ENCODE measurements around the gene MGRN1. TPM values are rescaled to one million over a fixed set of nuclear protein-coding genes. Genes with fewer than 3 reads are reported as not detected.

MGRN1 gene
- total RNA-seq, 6 experiments from 2014 or later = 65.8 to 81.6 (median 69.1) TPM

DNA sequence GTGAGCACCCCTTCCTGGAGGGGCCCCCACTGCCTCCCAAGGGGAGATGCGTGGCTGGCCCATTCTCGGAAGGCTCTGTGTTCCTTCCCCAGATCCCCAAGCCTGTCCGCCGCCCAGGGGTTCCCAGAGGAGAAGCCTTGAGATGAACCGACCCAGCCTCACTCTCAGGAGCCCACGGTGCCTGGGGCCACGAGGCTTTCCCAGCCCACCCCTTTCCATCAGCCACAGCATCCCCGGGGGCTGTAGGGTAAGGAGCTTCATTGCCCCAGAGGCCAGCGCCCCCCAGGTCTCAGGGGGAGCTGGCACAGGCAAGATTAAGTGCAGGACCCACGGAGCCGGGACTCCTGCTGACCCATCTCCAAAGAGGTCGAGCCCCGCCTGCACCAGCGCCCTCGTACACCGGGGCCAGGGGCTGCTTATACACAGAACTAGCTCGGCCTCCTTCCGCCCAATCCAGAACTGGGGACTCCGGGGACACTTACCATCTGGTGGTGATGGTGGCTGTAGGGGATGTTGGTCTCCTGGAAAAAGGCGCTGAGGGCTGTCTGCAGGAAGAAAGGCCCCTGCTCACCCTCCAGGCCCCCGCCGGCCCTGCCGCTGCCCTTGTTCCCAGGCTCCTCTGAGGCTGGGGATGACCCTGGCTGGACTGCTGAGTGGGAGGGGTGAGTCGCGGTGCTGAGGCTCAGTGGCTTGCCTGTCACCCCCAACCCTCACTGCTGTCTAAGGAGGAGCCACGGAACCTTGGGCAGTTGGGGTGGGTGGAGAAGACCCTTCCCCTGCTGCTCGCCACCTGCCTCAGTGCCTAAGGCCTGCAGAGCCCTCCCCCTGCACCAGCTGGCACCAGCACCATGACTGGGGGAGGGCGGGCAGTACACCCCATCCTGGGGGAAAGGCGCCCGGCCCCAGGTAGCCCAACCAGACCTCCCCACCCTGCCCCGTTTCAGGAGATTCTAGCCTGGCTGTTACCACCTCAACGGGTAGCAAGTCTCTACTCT lies 14.3 kb upstream of the MGRN1 start:
- TF ChIP-seq, protein P1, sequence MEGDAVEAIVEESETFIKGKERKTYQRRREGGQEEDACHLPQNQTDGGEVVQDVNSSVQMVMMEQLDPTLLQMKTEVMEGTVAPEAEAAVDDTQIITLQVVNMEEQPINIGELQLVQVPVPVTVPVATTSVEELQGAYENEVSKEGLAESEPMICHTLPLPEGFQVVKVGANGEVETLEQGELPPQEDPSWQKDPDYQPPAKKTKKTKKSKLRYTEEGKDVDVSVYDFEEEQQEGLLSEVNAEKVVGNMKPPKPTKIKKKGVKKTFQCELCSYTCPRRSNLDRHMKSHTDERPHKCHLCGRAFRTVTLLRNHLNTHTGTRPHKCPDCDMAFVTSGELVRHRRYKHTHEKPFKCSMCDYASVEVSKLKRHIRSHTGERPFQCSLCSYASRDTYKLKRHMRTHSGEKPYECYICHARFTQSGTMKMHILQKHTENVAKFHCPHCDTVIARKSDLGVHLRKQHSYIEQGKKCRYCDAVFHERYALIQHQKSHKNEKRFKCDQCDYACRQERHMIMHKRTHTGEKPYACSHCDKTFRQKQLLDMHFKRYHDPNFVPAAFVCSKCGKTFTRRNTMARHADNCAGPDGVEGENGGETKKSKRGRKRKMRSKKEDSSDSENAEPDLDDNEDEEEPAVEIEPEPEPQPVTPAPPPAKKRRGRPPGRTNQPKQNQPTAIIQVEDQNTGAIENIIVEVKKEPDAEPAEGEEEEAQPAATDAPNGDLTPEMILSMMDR (IDR thresholded peaks at IDR 0.05) = no peak
- no peak for DNase-seq

DNA sequence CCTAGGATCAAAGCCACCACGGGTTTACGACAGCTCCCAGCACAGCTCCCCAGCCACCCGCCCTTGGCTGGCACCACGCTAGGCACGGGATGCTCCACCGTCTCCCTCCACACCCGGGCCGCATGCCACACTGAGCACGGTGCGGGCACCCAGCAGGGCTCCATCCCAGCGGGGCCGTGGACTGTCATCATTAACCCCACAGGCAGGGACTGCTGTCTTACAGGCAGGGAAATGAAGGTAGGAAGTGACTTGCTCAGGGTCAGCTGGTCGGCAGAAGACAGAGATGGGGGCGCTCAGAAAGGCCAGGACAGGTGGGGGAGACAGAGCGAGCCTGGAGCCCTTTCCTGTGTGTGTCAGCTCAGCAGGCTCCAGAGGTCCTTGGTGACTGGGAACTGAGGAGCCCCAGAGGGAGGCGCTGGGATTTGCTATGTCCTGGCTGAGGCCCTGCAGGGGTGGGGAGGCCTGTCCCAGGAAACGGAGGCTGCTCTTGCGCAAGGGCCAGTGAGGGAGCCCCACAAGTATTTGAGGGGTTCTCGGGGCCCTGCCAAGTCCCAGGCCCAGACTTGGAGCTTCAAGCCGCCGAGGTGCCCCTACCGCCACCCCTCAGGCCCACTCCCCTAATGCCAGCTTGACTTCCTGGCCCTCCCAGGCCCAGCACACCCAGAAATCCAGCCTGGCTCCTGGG lies 13.1 kb upstream of the MGRN1 start:
- Mint-ChIP-seq H3K36me3 (ENCODE audit: low read depth) (no peaks in the 10 kb centered on the region), H3K4me3 (no peak overlapping the region), H3K27ac (peak overlapping the region; percentile 38; the same call in 1 of the 2 replicates)

More for the DNA sequence above, 14.3 kb upstream of the MGRN1 start:
- Mint-ChIP-seq H3K36me3 (ENCODE audit: low read depth) (no peaks in the 10 kb centered on the region), H3K27me3 (ENCODE audit: insufficient read depth) (peaks cover 1% of the 10 kb centered on the region; the same call in 1 of the 2 replicates), H3K27ac (no peak overlapping the region), H3K4me3 (no peak overlapping the region), H3K4me1 (ENCODE audit: low read depth) (peaks cover 17% of the 10 kb centered on the region), H3K9me3 (no peaks in the 10 kb centered on the region)

DNA sequence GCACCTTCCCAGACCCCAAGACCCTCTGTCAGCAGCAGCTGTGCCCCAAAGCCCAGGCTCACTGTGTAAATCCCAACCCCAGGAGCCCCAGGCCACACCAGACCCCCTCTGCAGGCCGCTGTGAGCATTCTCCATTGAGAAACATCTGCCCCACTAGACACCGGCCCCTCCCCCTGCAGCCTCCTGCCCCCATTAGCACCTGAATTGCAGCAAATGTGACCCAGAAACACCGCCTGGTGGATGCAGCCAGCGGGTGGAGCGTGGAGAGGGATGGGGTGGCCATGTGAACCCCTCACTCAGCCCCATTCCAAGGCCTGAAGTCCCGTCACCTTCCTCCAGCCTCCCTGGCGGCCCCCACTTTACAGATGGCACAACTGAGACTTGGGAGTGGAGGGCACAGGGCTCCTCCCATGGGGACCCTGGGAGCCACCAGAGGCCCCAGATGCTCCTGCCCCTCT lies 12.1 kb upstream of the MGRN1 start:
- DNase-seq = no peak
- H3K27me3 Mint-ChIP-seq (ENCODE audit: insufficient read depth) = no peaks in the 10 kb centered on the region
- TF ChIP-seq, protein P1 (IDR thresholded peaks at IDR 0.05) = no peak
- H3K36me3 Mint-ChIP-seq (ENCODE audit: low read depth) = no peaks in the 10 kb centered on the region
- no peaks in the 10 kb centered on the region for H3K9me3 Mint-ChIP-seq
- peak overlapping the region; percentile 87 for H3K4me3 Mint-ChIP-seq
- no peak overlapping the region for H3K27ac Mint-ChIP-seq
- H3K4me1 Mint-ChIP-seq (ENCODE audit: low read depth) = peaks cover 28% of the 10 kb centered on the region

More for the DNA sequence above, 13.1 kb upstream of the MGRN1 start:
- Mint-ChIP-seq H3K27me3 (ENCODE audit: insufficient read depth) (peaks cover 1% of the 10 kb centered on the region; the same call in 1 of the 2 replicates), H3K9me3 (no peaks in the 10 kb centered on the region), H3K4me1 (ENCODE audit: low read depth) (peaks cover 25% of the 10 kb centered on the region)
- DNase-seq = no peak
- TF ChIP-seq, protein P1 (IDR thresholded peaks at IDR 0.05) = no peak

DNA sequence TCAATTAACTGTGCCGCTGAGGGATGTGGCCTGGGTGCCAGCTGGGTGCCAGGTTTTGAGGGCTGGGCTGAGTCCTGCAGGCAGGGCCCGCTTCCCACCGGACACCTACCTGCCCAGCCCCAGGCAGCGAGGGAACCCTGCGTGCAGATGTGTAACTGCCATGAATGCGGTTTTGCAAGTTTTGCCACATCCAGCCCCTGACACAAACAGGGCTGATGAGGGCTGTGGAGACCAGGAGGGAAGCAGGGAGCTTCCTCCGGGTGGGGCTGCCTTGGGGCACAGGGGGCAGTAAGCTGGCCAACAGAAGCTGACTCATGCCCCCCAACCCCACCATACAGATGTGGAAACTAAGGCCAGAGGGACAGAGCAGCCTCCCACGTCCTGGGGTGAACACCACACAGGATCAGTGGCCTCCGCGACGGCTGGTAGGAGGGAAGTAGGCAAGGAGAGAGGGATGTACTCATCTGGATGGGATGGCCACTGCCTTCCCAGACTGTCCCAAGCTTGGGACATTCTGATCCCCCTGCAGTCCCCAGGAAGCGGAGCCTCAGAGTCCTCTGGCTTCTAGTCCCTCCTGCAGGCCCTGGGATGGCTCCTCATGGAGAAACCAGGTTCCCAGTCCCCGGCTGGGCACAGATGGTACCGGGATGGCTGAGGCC lies 11.5 kb upstream of the MGRN1 start:
- no peak for DNase-seq
- TF ChIP-seq, protein P1 (IDR thresholded peaks at IDR 0.05) = no peak
- peaks cover 28% of the 10 kb centered on the region for H3K4me1 Mint-ChIP-seq (ENCODE audit: low read depth)
- no peaks in the 10 kb centered on the region; the same call in 1 of the 2 replicates for H3K27me3 Mint-ChIP-seq (ENCODE audit: insufficient read depth)
- H3K9me3 Mint-ChIP-seq = no peaks in the 10 kb centered on the region
- H3K36me3 Mint-ChIP-seq (ENCODE audit: low read depth) = no peaks in the 10 kb centered on the region
- peak overlapping the region; percentile 43; the same call in 1 of the 2 replicates for H3K27ac Mint-ChIP-seq
- H3K4me3 Mint-ChIP-seq = peak overlapping the region; percentile 87
